Measurements from ENCODE around the gene UBAP1L. TPM values are rescaled to one million over a fixed set of nuclear protein-coding genes. Genes with fewer than 3 reads are reported as not detected.

UBAP1L gene
- total and polyA plus RNA-seq, 2 experiments from 2014 or later = 0.43 to 0.89 TPM

DNA sequence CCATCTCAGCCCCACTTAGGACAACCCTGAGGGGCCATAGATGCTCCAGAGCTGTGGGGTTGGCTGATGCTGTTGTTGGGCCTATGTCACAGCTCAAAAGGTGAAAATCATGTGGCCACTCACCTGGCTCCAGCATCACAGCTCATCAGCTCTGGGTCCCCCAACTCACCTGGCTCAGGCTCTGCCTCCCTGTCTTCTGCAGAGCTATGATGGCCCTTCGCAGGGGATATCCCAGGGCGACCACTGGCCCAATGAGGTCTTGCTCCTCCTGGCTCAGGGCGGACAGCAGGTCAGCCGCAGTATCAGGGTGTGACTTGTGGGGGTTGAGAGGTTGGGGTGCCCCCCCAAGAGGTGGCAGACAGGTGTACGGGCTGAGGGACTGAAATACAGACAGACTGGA lies 15.7 kb downstream of the UBAP1L start:
- 98 to 100% methylated on average over 5 of the region's 5 CpGs for WGBS, 2 experiments (ENCODE audit: low coverage in 1 of 2, low lambda C conversion rate in 2 of 2, missing lambda C conversion rate in 2 of 2)

DNA sequence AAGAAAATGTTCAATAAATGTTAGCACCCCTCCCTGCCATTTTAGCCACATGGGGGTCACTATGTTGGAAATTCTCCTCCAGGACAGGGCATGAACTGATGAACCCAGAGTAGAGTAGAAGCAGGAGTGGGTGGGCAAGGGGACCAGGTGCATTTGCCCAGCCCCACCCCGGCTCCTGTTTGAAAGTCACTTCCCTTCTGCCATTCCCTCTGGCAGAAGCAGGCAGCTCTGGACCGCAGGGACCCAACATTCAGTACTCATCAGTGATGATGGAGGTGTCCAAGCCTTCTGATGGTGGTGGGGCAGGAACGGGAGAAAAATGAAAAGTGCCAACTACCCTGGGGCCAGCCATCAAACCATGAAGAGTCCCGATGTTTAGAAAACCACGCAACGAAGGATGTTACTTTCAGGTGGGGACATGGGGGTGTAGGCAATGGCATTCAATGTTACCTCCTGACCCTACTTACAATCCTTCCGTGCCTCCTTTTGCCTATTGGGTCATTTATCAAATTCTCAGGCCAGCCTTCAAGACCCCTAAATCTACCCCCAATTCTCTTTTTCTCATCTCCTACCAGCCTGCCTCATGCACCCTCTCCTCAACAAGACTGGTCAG lies 17.2 kb downstream of the UBAP1L start:
- no peak overlapping the region for H3K9ac ChIP-seq
- no peaks in the 10 kb centered on the region for H3K79me2 ChIP-seq (ENCODE audit: insufficient read depth)
- H3K4me1 ChIP-seq (ENCODE audit: insufficient read depth) = no peaks in the 10 kb centered on the region
- H3K4me3 ChIP-seq = no peak overlapping the region
- TF ChIP-seq EZH2phosphoT487 (IDR thresholded peaks at IDR 0.05; ENCODE audit: insufficient read depth, low read depth) (no peak), EZH2 (IDR thresholded peaks at IDR 0.05; ENCODE audit: insufficient read depth, poor library complexity, severe bottlenecking) (no peak)
- WGBS, 2 experiments (ENCODE audit: low coverage in 1 of 2, low lambda C conversion rate in 2 of 2, missing lambda C conversion rate in 2 of 2) = 92 to 94% methylated on average over 7 of the region's 7 CpGs
- no peak overlapping the region for H3K4me2 ChIP-seq (ENCODE audit: unreplicated experiment)
- no peaks in the 10 kb centered on the region for H3F3A ChIP-seq (ENCODE audit: insufficient read depth)
- H2AFZ ChIP-seq = no peak overlapping the region
- H3K27ac ChIP-seq = no peak overlapping the region
- in situ Hi-C loops (cut with MboI) = no loop called here
- no peaks in the 10 kb centered on the region for H3K9me3 ChIP-seq (ENCODE audit: low read depth)
- H3K27me3 ChIP-seq (replicated peaks; ENCODE audit: insufficient read depth) = no peaks in the 10 kb centered on the region
- peaks cover 9% of the 10 kb centered on the region; the same call in 1 of the 2 replicates for H3K36me3 ChIP-seq (ENCODE audit: low read depth)
- no peak for DNase-seq
- no peaks in the 10 kb centered on the region for H3K9me2 ChIP-seq (ENCODE audit: insufficient read depth)
- H4K20me1 ChIP-seq (ENCODE audit: insufficient read depth) = no peaks in the 10 kb centered on the region

More for the DNA sequence above, 15.7 kb downstream of the UBAP1L start:
- Histone ChIP-seq H3K9me3 (ENCODE audit: low read depth) (no peaks in the 10 kb centered on the region), H3K79me2 (ENCODE audit: insufficient read depth) (no peaks in the 10 kb centered on the region), H3K9ac (no peak overlapping the region), H3F3A (ENCODE audit: insufficient read depth) (no peaks in the 10 kb centered on the region), H3K4me1 (ENCODE audit: insufficient read depth) (no peaks in the 10 kb centered on the region), H4K20me1 (ENCODE audit: insufficient read depth) (no peaks in the 10 kb centered on the region), H3K36me3 (ENCODE audit: low read depth) (peaks cover 11% of the 10 kb centered on the region; the same call in 1 of the 2 replicates), H3K27ac (no peak overlapping the region), H3K4me2 (ENCODE audit: unreplicated experiment) (no peak overlapping the region), H2AFZ (no peak overlapping the region), H3K9me2 (ENCODE audit: insufficient read depth) (no peaks in the 10 kb centered on the region), H3K27me3 (replicated peaks; ENCODE audit: insufficient read depth) (no peaks in the 10 kb centered on the region), H3K4me3 (no peak overlapping the region)
- DNase-seq = no peak
- in situ Hi-C loops (cut with MboI) = no loop called here
- TF ChIP-seq EZH2phosphoT487 (IDR thresholded peaks at IDR 0.05; ENCODE audit: insufficient read depth, low read depth) = no peak
- TF ChIP-seq EZH2 (IDR thresholded peaks at IDR 0.05; ENCODE audit: insufficient read depth, poor library complexity, severe bottlenecking) = no peak

DNA sequence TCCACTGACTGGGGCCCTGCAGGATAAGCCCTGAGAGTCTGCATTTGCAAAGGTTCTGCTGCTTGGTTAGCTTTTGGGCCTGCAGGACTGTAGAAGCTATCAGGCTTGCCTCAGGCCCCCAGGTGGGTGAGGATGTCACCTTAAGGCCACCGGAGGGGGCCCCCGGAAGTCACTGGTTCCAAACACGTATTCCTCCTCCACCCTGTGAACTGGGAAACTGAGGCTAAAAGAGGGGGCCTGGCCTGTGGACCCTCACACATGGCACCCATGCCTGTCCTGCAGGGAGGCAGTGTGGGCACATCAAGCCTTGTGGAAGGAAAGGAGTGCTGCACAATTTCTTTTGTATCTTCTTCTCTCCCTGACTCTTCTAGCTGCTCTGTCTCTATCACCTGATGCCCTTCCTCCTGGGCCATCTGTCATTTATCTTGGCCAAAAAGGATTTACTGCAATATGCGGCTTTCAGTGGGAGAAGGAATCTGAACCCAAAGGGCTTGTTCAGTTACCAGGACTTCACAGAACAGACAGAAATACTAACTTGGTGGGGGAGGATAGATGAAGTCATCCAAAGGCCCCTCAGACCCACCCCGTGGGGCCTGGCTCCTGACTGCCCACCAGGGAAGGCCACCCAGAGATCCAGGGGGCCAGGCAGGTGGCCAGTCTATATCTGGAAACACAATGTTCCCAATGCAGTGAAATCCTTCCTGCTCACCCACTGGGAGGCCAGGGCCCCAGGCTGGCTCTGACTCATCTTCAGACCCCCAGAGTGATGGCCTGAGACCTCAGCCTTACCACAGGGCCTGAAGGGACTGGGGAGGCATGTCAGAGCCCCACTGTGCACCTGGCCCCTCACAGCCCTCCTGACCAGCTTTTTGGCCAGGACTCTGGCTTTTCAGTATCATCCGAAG lies 18.3 kb downstream of the UBAP1L start:
- 69 to 80% methylated on average over 6 of the region's 6 CpGs for WGBS, 2 experiments (ENCODE audit: low coverage in 1 of 2, low lambda C conversion rate in 2 of 2, missing lambda C conversion rate in 2 of 2)
- DNase-seq = no peak

DNA sequence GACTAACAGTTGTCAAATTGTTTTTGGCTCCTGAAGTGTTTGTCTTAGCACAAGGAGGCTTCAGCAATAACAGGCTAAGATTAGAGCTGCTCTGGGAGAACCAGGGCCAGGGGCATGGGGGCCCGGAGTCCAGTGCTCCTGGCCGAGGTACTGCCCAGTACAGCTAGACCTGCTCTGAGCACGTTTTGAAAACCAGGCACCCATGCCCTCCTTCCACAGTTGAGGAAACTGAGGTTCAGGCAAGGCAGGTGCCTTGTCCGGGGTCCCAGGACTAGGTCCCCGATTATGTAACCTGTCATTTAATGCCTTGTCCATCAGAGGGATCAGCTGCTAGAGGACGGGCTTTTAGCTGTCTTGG lies 19.3 kb downstream of the UBAP1L start:
- no peaks in the 10 kb centered on the region for H4K20me1 ChIP-seq (ENCODE audit: insufficient read depth)
- H3K27ac ChIP-seq = no peak overlapping the region
- no peak overlapping the region for H3K4me2 ChIP-seq (ENCODE audit: unreplicated experiment)
- no peak overlapping the region for H3K9ac ChIP-seq
- 90% methylated on average over 6 of the region's 6 CpGs for WGBS, 2 experiments (ENCODE audit: low coverage in 1 of 2, low lambda C conversion rate in 2 of 2, missing lambda C conversion rate in 2 of 2)
- no peaks in the 10 kb centered on the region for H3K9me2 ChIP-seq (ENCODE audit: insufficient read depth)
- H3K4me3 ChIP-seq = no peak overlapping the region
- no peak for TF ChIP-seq EZH2phosphoT487 (IDR thresholded peaks at IDR 0.05; ENCODE audit: insufficient read depth, low read depth)
- TF ChIP-seq EZH2 (IDR thresholded peaks at IDR 0.05; ENCODE audit: insufficient read depth, poor library complexity, severe bottlenecking) = no peak
- H2AFZ ChIP-seq = no peak overlapping the region
- no peaks in the 10 kb centered on the region for H3F3A ChIP-seq (ENCODE audit: insufficient read depth)
- DNase-seq = no peak
- in situ Hi-C loops (cut with MboI) = no loop called here
- no peaks in the 10 kb centered on the region for H3K9me3 ChIP-seq (ENCODE audit: low read depth)
- H3K79me2 ChIP-seq (ENCODE audit: insufficient read depth) = no peaks in the 10 kb centered on the region
- H3K27me3 ChIP-seq (replicated peaks; ENCODE audit: insufficient read depth) = no peaks in the 10 kb centered on the region
- H3K36me3 ChIP-seq (ENCODE audit: low read depth) = peaks cover 9% of the 10 kb centered on the region; the same call in 1 of the 2 replicates
- no peaks in the 10 kb centered on the region for H3K4me1 ChIP-seq (ENCODE audit: insufficient read depth)

More for the DNA sequence above, 18.3 kb downstream of the UBAP1L start:
- Histone ChIP-seq H3F3A (ENCODE audit: insufficient read depth) (no peaks in the 10 kb centered on the region), H3K36me3 (ENCODE audit: low read depth) (peaks cover 9% of the 10 kb centered on the region; the same call in 1 of the 2 replicates), H3K9me2 (ENCODE audit: insufficient read depth) (no peaks in the 10 kb centered on the region), H3K9me3 (ENCODE audit: low read depth) (no peaks in the 10 kb centered on the region), H3K9ac (no peak overlapping the region), H3K27me3 (replicated peaks; ENCODE audit: insufficient read depth) (no peaks in the 10 kb centered on the region), H3K4me1 (ENCODE audit: insufficient read depth) (no peaks in the 10 kb centered on the region), H4K20me1 (ENCODE audit: insufficient read depth) (no peaks in the 10 kb centered on the region), H3K4me3 (no peak overlapping the region), H3K79me2 (ENCODE audit: insufficient read depth) (no peaks in the 10 kb centered on the region), H3K4me2 (ENCODE audit: unreplicated experiment) (no peak overlapping the region), H3K27ac (no peak overlapping the region), H2AFZ (no peak overlapping the region)
- TF ChIP-seq EZH2phosphoT487 (IDR thresholded peaks at IDR 0.05; ENCODE audit: insufficient read depth, low read depth) (no peak), EZH2 (IDR thresholded peaks at IDR 0.05; ENCODE audit: insufficient read depth, poor library complexity, severe bottlenecking) (no peak)
- in situ Hi-C loops (cut with MboI) = no loop called here
